CD4-positive, alpha-beta T cell treated with Interferon alpha-2 for 1 hour (primary cell): ENCODE measurements around the gene TTC12.

ENCODE experiments used
- DNase-seq, 2 donors: peaks; one replicate each; pipeline ENCODE4 v3.0.0-alpha.2; 2020 to 2022

The TTC12 gene

GRCh38 chr11:113408887-113409286 lies 94.5 kb downstream of the TTC12 start:
- DNase-seq: no peak

- no peak for DNase-seq
Measured at GRCh38 chr11:113409526-113409925, 95.1 kb downstream of the TTC12 start.

DNA sequence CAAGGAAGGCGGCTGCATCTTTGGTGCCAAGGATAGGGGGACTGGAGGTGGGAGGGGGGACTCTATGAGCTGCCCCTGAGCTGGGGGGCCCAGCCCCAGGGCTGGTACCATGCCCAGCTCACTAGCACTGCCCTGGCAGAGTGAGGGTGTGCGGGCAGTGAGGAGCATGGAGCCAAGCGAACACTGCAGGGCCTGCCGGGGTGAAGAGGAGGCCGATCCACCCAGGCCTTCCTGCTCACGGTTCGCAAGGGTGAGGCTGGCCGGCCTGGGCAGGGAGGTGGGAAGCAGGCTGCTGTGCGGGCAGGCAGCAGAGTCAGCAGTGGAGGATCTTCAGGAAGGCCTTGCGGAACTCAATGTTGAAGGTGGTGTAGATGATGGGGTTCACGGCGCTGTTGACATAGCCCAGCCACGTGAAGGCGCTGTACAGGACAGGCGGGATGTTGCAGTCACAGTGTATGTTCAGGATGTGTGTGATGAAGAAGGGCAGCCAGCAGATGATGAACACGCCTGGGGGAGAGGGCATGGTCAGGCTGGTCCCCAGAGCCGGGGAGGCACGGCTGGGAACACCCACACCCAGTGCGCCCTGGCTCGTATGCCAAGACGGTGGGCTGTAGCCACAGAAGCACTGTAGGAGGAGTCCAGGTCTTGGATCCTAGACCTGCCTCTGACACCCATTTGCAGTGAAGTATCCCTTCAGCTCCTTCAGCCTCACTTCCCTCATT lies 96.2 kb downstream of the TTC12 start:
- no peak for DNase-seq

GRCh38 chr11:113411536-113411935 lies 97.2 kb downstream of the TTC12 start:
- DNase-seq: no peak

GRCh38 chr11:113412675-113413074 lies 98.3 kb downstream of the TTC12 start:
- DNase-seq: no peak

GRCh38 chr11:113415343-113415742 lies 101.0 kb downstream of the TTC12 start:
- DNase-seq: no peak
